HG02970 (cell line): ENCODE results near the gene SMYD5.

ENCODE experiments used
- ATAC-seq: cut with Tn5 transposase; IDR thresholded peaks from one replicate; pipeline ENCODE4 v1.9.1; 2021; ENCODE audit warnings: mild to moderate bottlenecking, moderate library complexity, moderate number of reproducible peaks; ENCODE audit not compliant: unreplicated experiment, low FRiP score

SMYD5 gene

GRCh38 chr2:73269686-73270465, 55.8 kb downstream of the SMYD5 start:
- no peak for ATAC-seq

DNA sequence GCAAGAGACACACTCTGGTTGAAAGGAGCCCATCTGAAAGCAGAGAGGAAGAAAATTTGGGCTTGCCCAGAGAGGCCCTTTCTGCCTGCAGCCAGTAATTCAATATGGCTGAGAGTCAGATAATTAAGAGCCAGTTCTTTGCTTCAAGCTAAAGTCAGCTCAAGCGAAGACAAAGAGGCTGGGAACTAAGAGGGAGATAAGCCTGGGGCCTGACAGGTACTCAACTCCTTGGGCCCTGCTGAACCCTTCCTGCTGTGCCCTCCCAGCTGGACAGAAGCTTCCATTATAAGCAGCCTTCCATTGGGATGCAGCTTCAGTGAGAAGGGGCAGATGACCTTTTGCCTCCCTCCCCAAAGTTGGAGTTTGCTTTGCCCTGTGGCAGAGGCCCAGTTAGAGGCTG, 58.2 kb downstream of the SMYD5 start:
- ATAC-seq = no peak
